K562 (cell line): ENCODE measurements around the gene FBXL13. TPM values are rescaled to one million over a fixed set of nuclear protein-coding genes. Genes with fewer than 3 reads are reported as not detected.
"Not testable (repeated sequence)": the region's sequence is repeated elsewhere in the genome, so short reads cannot be mapped to it uniquely, and the experiment has no call there.

Source experiments
- ATAC-seq: fragments of 200-7000 bp; cut with Tn5 transposase; 3 replicates; pipeline ENCODE4 v1.9.1; 2020; ENCODE audit warnings: moderate library complexity
- BruUV-seq: library from RNA; stranded (reverse); fragments of 400-500 nt; replicated peaks from 2 replicates; lab custom pipeline; 2021; lab: Mats Ljungman, UMichigan
- CTCF ChIA-PET: fragments of 300-600 bp; formaldehyde crosslinking; extraction: SDS; loops from one replicate; lab custom pipeline; 2021; ENCODE audit warnings: low intra/inter-chr PET ratio; lab: Yijun Ruan, JAX
- POLR2A ChIA-PET: fragments of 300-600, 350-650 bp; sonication (Branson Sonifier 250); formaldehyde crosslinking; extraction: SDS; loops from one replicate; lab custom pipeline; 2021; ENCODE audit warnings: antibody characterized with exemption, inconsistent platforms; lab: Yijun Ruan, JAX
- DNase-seq, 4 experiments: peaks; one replicate each; pipeline versions ENCODE4 v3.0.0 to v3.0.0-alpha.2; 2011 to 2018; ENCODE audit warnings: low spot score in 3 of 4, mixed read lengths in 3 of 4; ENCODE audit errors: extremely low read depth in 1 of 4
- FAIRE-seq: peaks from 2 replicates; lab custom pipeline; 2011; peaks lifted over from hg19 to GRCh38; lab: Jason Lieb, UNC
- H2AFZ ChIP-seq: 2 replicates; pipeline ENCODE4 v1.6.0; 2011; ENCODE audit warnings: low read depth, low read length, control low read depth, inconsistent platforms
- H3K27ac ChIP-seq: fragments of 200-600 bp; 3 replicates; pipeline ENCODE4 v1.8.0; 2011; ENCODE audit warnings: low read depth, mild to moderate bottlenecking, control low read depth, inconsistent platforms, low read length, moderate library complexity, mixed read lengths; ENCODE audit errors: extremely low read depth
- H3K27me3 ChIP-seq, 2 experiments: fragments of 300-600 bp in 1 of 2; 2 replicates in 1 of 2; 3 replicates in 1 of 2; pipeline versions ENCODE4 v1.6.0 to v1.8.0; 2011; ENCODE audit warnings: inconsistent platforms in 2 of 2, low read length in 2 of 2, mild to moderate bottlenecking in 1 of 2, mixed read lengths in 1 of 2, moderate library complexity in 1 of 2; ENCODE audit not compliant: control insufficient read depth in 2 of 2, insufficient read depth in 2 of 2
- H3K36me3 ChIP-seq: fragments of 300-600 bp; 3 replicates; pipeline ENCODE4 v1.8.0; 2011; ENCODE audit warnings: mild to moderate bottlenecking, low read length, inconsistent platforms; ENCODE audit not compliant: control insufficient read depth, insufficient read depth
- H3K4me1 ChIP-seq, 2 experiments: fragments of 200-600 bp in 1 of 2; replicated peaks in 1 of 2; 2 replicates in 1 of 2; 3 replicates in 1 of 2; pipeline versions ENCODE4 v1.5.1 to v1.8.0; 2011; ENCODE audit warnings: inconsistent platforms in 2 of 2, low read length in 2 of 2, mild to moderate bottlenecking in 1 of 2, mixed read lengths in 1 of 2, moderate library complexity in 1 of 2; ENCODE audit not compliant: control insufficient read depth in 2 of 2, insufficient read depth in 2 of 2
- H3K4me2 ChIP-seq: 2 replicates; pipeline ENCODE4 v1.6.1; 2011; ENCODE audit warnings: low read length, control low read depth, inconsistent platforms, mixed read lengths; ENCODE audit not compliant: insufficient read depth
- H3K4me3 ChIP-seq: fragments of 200-600 bp; sonication (generic), shearing (Covaris generic); 2 replicates; pipeline ENCODE4 v1.5.1; 2016; ENCODE audit warnings: control low read depth, inconsistent platforms
- H3K79me2 ChIP-seq: fragments of 200-600 bp; 3 replicates; pipeline ENCODE4 v1.8.0; 2011; ENCODE audit warnings: low read length, inconsistent platforms; ENCODE audit not compliant: control insufficient read depth, insufficient read depth
- H3K9ac ChIP-seq, 2 experiments: 2 replicates each; pipeline versions ENCODE4 v1.6.0 to v1.6.1; 2011; ENCODE audit warnings: low read depth in 2 of 2, low read length in 2 of 2, control low read depth in 1 of 2, inconsistent platforms in 1 of 2, mild to moderate bottlenecking in 1 of 2, mixed read lengths in 1 of 2; ENCODE audit not compliant: insufficient read depth in 1 of 2
- H3K9me1 ChIP-seq: one replicate; pipeline ENCODE4 v1.6.0; 2011; ENCODE audit warnings: inconsistent platforms, mild to moderate bottlenecking, low read length, moderate library complexity; ENCODE audit not compliant: control insufficient read depth, insufficient read depth
- H3K9me3 ChIP-seq: replicated peaks from 2 replicates; pipeline ENCODE4 v1.5.1; 2011; ENCODE audit warnings: low read depth, low read length, inconsistent platforms; ENCODE audit not compliant: control insufficient read depth, insufficient read depth
- H4K20me1 ChIP-seq: replicated peaks from 2 replicates; pipeline ENCODE4 v1.6.1; 2011; ENCODE audit warnings: low read length, inconsistent platforms, mixed read lengths; ENCODE audit not compliant: control insufficient read depth, insufficient read depth
- BCOR ChIP-seq: fragments of 450-650 bp; IDR thresholded peaks from 2 replicates; pipeline ENCODE4 v1.6.1; 2016
- KDM1A ChIP-seq, 2 experiments: fragments of 450-650 bp; IDR thresholded peaks; 2 replicates each; pipeline ENCODE4 v1.6.1; 2016; ENCODE audit warnings: mild to moderate bottlenecking in 2 of 2
- SMARCA5 ChIP-seq: fragments of 450-650 bp; IDR thresholded peaks from 2 replicates; pipeline ENCODE4 v1.6.1; 2016
- TRIM28 ChIP-seq: fragments of 450-650 bp; IDR thresholded peaks from 2 replicates; pipeline ENCODE4 v1.6.1; 2017
- ZNF507 ChIP-seq: conservative IDR thresholded peaks from 2 replicates; pipeline ENCODE4 v1.6.1; 2017; ENCODE audit warnings: missing genetic modification characterization, missing compliant biosample characterization
- WGBS: fragments of 100-300 bp; shearing (Covaris generic); methylation state at CpG from one replicate; pipeline ENCODE4 v1.1.6; 2016; ENCODE audit warnings: low coverage, mixed read lengths; ENCODE audit not compliant: insufficient coverage; ENCODE audit errors: missing lambda C conversion rate; 5-methylcytosine and 5-hydroxymethylcytosine counted together
- in situ Hi-C: fragments of 300-500 bp; cut with MboI; formaldehyde crosslinking; loops from 4 replicates; pipeline ENCODE4 v1.15.0; 2018; ENCODE audit warnings: inconsistent platforms, mixed read lengths
- intact Hi-C: fragments of 100-400 bp; cut with micrococcal nuclease; formaldehyde crosslinking; loops from 2 replicates; pipeline ENCODE4 v1.14.2; 2022
- polyA plus RNA-seq, 8 experiments: library from polyadenylated mRNA; depleted of rRNA in 4 of 8; stranded (reverse) in 5 of 8; unstranded in 3 of 8; fragments of >200 nt; fragmentation: Nextera tagmentation in 2 of 8; fragmentation: Illumina TruSeq in 1 of 8; extraction: Ambion mirVana in 2 of 8; extraction: Trizol in 1 of 8; gene quantifications; 2 replicates each; pipeline versions ENCODE4 v1.2.1 to v1.2.3, GENCODE V29; 2011 to 2014; ENCODE audit warnings: inconsistent platforms in 1 of 8, missing spikeins in 1 of 8
- total RNA-seq, 7 experiments: library from RNA; depleted of rRNA in 6 of 7; stranded (reverse); fragments of >200 nt in 6 of 7; fragmentation: Illumina TruSeq in 2 of 7; extraction: Trizol in 2 of 7; gene quantifications; 2 replicates each; pipeline versions ENCODE4 v1.2.1 to v1.2.3, GENCODE V29; 2011 to 2021; ENCODE audit warnings: low replicate concordance in 1 of 7

FBXL13 gene
- total and polyA plus RNA-seq, 9 of the 15 experiments (the other 6 are each of a cell fraction or from before 2014, with no cell fraction given), result 16.3 to 55.0 (median 25.4) TPM

DNA sequence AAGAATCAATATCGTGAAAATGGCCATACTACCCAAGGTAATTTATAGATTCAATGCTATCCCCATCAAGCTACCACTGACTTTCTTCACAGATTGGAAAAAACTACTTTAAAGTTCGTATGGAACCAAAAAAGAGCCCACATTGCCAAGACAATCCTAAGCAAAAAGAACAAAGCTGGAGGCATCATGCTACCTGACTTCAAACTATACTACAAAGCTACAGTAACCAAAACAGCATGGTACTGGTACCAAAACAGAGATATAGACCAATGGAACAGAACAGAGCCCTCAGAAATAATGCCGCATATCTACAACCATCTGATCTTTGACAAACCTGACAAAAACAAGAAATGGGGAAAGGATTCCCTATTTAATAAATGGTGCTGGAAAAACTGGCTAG lies 53.7 kb downstream of the FBXL13 start:
- POLR2A ChIA-PET, result interaction anchor here (0.7 kb wide), 1 partner anchor 10 kb away, joined by 3 read pairs; no protein-coding TSS in a partner anchor
- BruUV-seq, H2AFZ ChIP-seq, in situ Hi-C loops, intact Hi-C loops, CTCF ChIA-PET: not testable (repeated sequence)
- TF ChIP-seq KDM1A (IDR thresholded peaks at IDR 0.05) (0 out of 4 replicates have a peak, but pooled peaks of 1 of the 2 experiments have one; percentile 20), SMARCA5 (peak; percentile 37; the same call in 1 of the 2 replicates), BCOR (peak; percentile 85), TRIM28 (peak; percentile 72; the same call in 1 of the 2 replicates)
- TF ChIP-seq, all 486 proteins: peak for 4; not testable (repeated sequence) for 482
- H3K9ac ChIP-seq, H3K4me1 ChIP-seq, H3K27me3 ChIP-seq, H3K9me1 ChIP-seq, H4K20me1 ChIP-seq, DNase-seq, H3K79me2 ChIP-seq, H3K4me2 ChIP-seq, H3K9me3 ChIP-seq, H3K4me3 ChIP-seq, H3K36me3 ChIP-seq, ATAC-seq, H3K27ac ChIP-seq, FAIRE-seq: not testable (repeated sequence)
- 11% methylated on average over 2 of the region's 3 CpGs for WGBS

DNA sequence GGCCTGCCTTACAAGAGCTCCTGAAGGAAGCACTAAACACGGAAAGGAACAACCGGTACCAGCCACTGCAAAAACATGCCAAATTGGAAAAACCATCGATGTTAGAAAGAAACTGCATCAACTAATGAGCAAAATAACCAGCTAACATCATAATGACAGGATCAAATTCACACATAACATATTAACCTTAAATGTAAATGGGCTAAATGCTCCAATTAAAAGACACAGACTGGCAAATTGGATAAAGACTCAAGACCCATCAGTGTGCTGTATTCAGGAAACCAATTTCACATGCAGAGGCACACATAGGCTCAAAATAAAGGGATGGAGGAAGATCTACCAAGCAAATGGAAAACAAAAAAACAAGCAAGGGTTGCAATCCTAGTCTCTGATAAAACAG lies 56.3 kb downstream of the FBXL13 start:
- H3K36me3 ChIP-seq, in situ Hi-C loops, H3K4me1 ChIP-seq, ATAC-seq, H3K9ac ChIP-seq, H3K4me2 ChIP-seq, intact Hi-C loops, FAIRE-seq, CTCF ChIA-PET, BruUV-seq, H3K79me2 ChIP-seq, H2AFZ ChIP-seq, H3K9me1 ChIP-seq: not testable (repeated sequence)
- TF ChIP-seq ZNF507, result peak; percentile 96
- TF ChIP-seq, all 486 proteins: peak for 1; not testable (repeated sequence) for 485
- H4K20me1 ChIP-seq, H3K27me3 ChIP-seq, H3K9me3 ChIP-seq, H3K4me3 ChIP-seq, H3K27ac ChIP-seq, POLR2A ChIA-PET, DNase-seq: not testable (repeated sequence)
- 53% methylated on average over 3 of the region's 3 CpGs for WGBS
